IMR-90 (cell line): ENCODE data around the gene CFAP58. TPM values are rescaled to one million over a fixed set of nuclear protein-coding genes. Genes with fewer than 3 reads are reported as not detected.

Experiments used
- ATAC-seq: fragments of 200-7000 bp; cut with Tn5 transposase; 2 replicates; pipeline ENCODE4 v1.9.1; 2020; ENCODE audit warnings: low read depth, mild to moderate bottlenecking, moderate library complexity
- BruUV-seq: library from RNA; stranded (reverse); fragments of 400-500 nt; replicated peaks from 2 replicates; lab custom pipeline; 2021; lab: Mats Ljungman, UMichigan
- CTCF ChIA-PET: fragments of 300-600 bp; formaldehyde crosslinking; extraction: SDS; loops from one replicate; lab custom pipeline; 2021; ENCODE audit warnings: antibody characterized with exemption; lab: Yijun Ruan, JAX
- POLR2A ChIA-PET: fragments of 300-600 bp; sonication (Branson Sonifier 250); formaldehyde crosslinking; loops from one replicate; lab custom pipeline; 2022; ENCODE audit warnings: antibody characterized with exemption; ENCODE audit not compliant: unreplicated experiment; lab: Charles Lee
- DNase-seq: peaks from one replicate; pipeline ENCODE4 v3.0.0; 2013
- H2AFZ ChIP-seq: replicated peaks from 2 replicates; pipeline ENCODE3; 2013; ENCODE audit warnings: low read length, mild to moderate bottlenecking; ENCODE audit not compliant: poor library complexity
- H2AK5ac ChIP-seq: 2 replicates; pipeline ENCODE4 v1.6.1; 2013; ENCODE audit warnings: low read depth, low read length, inconsistent platforms
- H2AK9ac ChIP-seq: replicated peaks from 2 replicates; pipeline ENCODE3; 2013; ENCODE audit warnings: mild to moderate bottlenecking, low read depth, low read length, moderate library complexity; ENCODE audit not compliant: poor library complexity
- H2BK120ac ChIP-seq: 2 replicates; pipeline ENCODE4 v1.6.1; 2013; ENCODE audit warnings: low read depth, low read length, inconsistent platforms
- H2BK15ac ChIP-seq: 3 replicates; pipeline ENCODE4 v1.6.1; 2013; ENCODE audit warnings: low read depth, low read length, inconsistent platforms
- H2BK20ac ChIP-seq: 2 replicates; pipeline ENCODE4 v1.6.1; 2013; ENCODE audit warnings: low read depth, mild to moderate bottlenecking, inconsistent platforms, low read length, moderate library complexity
- H2BK5ac ChIP-seq: 2 replicates; pipeline ENCODE4 v1.6.1; 2013; ENCODE audit warnings: mild to moderate bottlenecking, low read depth, low read length, inconsistent platforms; ENCODE audit not compliant: poor library complexity, severe bottlenecking
- H3K14ac ChIP-seq: replicated peaks from 2 replicates; pipeline ENCODE4 v1.6.1; 2013; ENCODE audit warnings: low read depth, low read length, inconsistent platforms
- H3K18ac ChIP-seq: 2 replicates; pipeline ENCODE4 v1.6.1; 2013; ENCODE audit warnings: low read depth, low read length, control low read depth
- H3K23ac ChIP-seq: 2 replicates; pipeline ENCODE4 v1.6.1; 2013; ENCODE audit warnings: low read depth, low read length, inconsistent platforms
- H3K27ac ChIP-seq: 2 replicates; pipeline ENCODE4 v1.5.1; 2013; ENCODE audit warnings: mild to moderate bottlenecking, control low read depth, low read length; ENCODE audit not compliant: insufficient read depth
- H3K27me3 ChIP-seq: 2 replicates; pipeline ENCODE4 v1.6.1; 2013; ENCODE audit warnings: low read length; ENCODE audit not compliant: control insufficient read depth, insufficient read depth
- H3K36me3 ChIP-seq: 2 replicates; pipeline ENCODE4 v1.6.1; 2013; ENCODE audit warnings: low read length, mixed read lengths; ENCODE audit not compliant: control insufficient read depth, insufficient read depth
- H3K4ac ChIP-seq: 2 replicates; pipeline ENCODE4 v1.6.1; 2013; ENCODE audit warnings: low read depth, low read length, inconsistent platforms
- H3K4me1 ChIP-seq: 2 replicates; pipeline ENCODE4 v1.6.1; 2013; ENCODE audit warnings: low read length, mixed read lengths; ENCODE audit not compliant: control insufficient read depth, insufficient read depth
- H3K4me2 ChIP-seq: 2 replicates; pipeline ENCODE4 v1.6.1; 2013; ENCODE audit warnings: low read depth, mild to moderate bottlenecking, control low read depth, low read length, moderate library complexity
- H3K4me3 ChIP-seq: 2 replicates; pipeline ENCODE4 v1.5.1; 2013; ENCODE audit warnings: low read depth, mild to moderate bottlenecking, control low read depth, low read length, moderate library complexity; ENCODE audit not compliant: insufficient read depth
- H3K56ac ChIP-seq: 2 replicates; pipeline ENCODE4 v1.6.1; 2013; ENCODE audit warnings: low read length, inconsistent platforms; ENCODE audit not compliant: insufficient read depth; ENCODE audit errors: extremely low read depth
- H3K79me1 ChIP-seq, 2 experiments: 2 replicates each; pipeline ENCODE4 v1.6.1; 2013; ENCODE audit warnings: low read length in 2 of 2, inconsistent platforms in 1 of 2, low read depth in 1 of 2
- H3K9ac ChIP-seq: 2 replicates; pipeline ENCODE4 v1.6.1; 2013; ENCODE audit warnings: low read depth, low read length, control low read depth
- H3K9me1 ChIP-seq: 2 replicates; pipeline ENCODE4 v1.6.1; 2013; ENCODE audit warnings: low read length, inconsistent platforms; ENCODE audit not compliant: insufficient read depth
- H3K9me3 ChIP-seq: 2 replicates; pipeline ENCODE4 v1.6.1; 2013; ENCODE audit warnings: low read length; ENCODE audit not compliant: control insufficient read depth, insufficient read depth
- H4K20me1 ChIP-seq: 2 replicates; pipeline ENCODE4 v1.6.1; 2013; ENCODE audit warnings: low read length, inconsistent platforms; ENCODE audit not compliant: insufficient read depth
- H4K5ac ChIP-seq: 2 replicates; pipeline ENCODE4 v1.6.1; 2013; ENCODE audit warnings: mild to moderate bottlenecking, low read depth, low read length, control low read depth
- H4K8ac ChIP-seq, 2 experiments: 2 replicates each; pipeline ENCODE4 v1.6.1; 2013; ENCODE audit warnings: low read depth in 2 of 2, low read length in 2 of 2, control low read depth in 1 of 2, inconsistent platforms in 1 of 2
- H4K91ac ChIP-seq: 2 replicates; pipeline ENCODE4 v1.6.1; 2013; ENCODE audit warnings: low read depth, low read length, inconsistent platforms; ENCODE audit not compliant: insufficient read depth
- CHD1 ChIP-seq: IDR thresholded peaks from 2 replicates; pipeline ENCODE4 v1.6.1; 2012; ENCODE audit warnings: low read depth, low read length, improper control_type of control experiment
- NFE2L2 ChIP-seq: fragments of 150-350 bp; IDR thresholded peaks from 2 replicates; pipeline ENCODE4 v1.6.1; 2016; ENCODE audit warnings: low read depth, mild to moderate bottlenecking, low read length
- WGBS, 2 experiments: methylation state at CpG; one replicate each; pipeline versions ENCODE4 v1.1.5 to v1.1.7; 2013; ENCODE audit warnings: missing lambda C conversion rate in 2 of 2; ENCODE audit not compliant: insufficient read length in 1 of 2; ENCODE audit errors: extremely low coverage in 2 of 2; 5-methylcytosine and 5-hydroxymethylcytosine counted together
- dilution Hi-C: fragments of 300-500 bp; cut with HindIII; formaldehyde crosslinking; loops from one replicate; pipeline ENCODE4 v1.14.3; 2018; ENCODE audit warnings: low sequenced_read_pairs; ENCODE audit not compliant: unreplicated experiment
- in situ Hi-C: fragments of 300-500 bp; cut with MboI; formaldehyde crosslinking; loops from 3 replicates; pipeline ENCODE4 v1.14.3; 2019; ENCODE audit warnings: low sequenced_read_pairs, inconsistent platforms, mixed read lengths
- intact Hi-C: fragments of 100-400 bp; cut with micrococcal nuclease; formaldehyde crosslinking; loops from 2 replicates; pipeline ENCODE4 v1.10.0; 2022
- polyA plus RNA-seq, 3 experiments: library from polyadenylated mRNA; depleted of rRNA; stranded (reverse); fragments of >200 nt; gene quantifications; 2 replicates each; pipeline ENCODE4 v1.2.3, GENCODE V29; 2012; ENCODE audit warnings: low replicate concordance in 1 of 3
- total RNA-seq: library from RNA; depleted of rRNA; stranded (reverse); fragments of >200 nt; gene quantifications from 2 replicates; pipeline ENCODE4 v1.2.3, GENCODE V29; 2012

Gene CFAP58
- total and polyA plus RNA-seq, 2 of the 4 experiments (the other 2 are of a cell fraction), result 0.36 to 0.72 TPM

DNA sequence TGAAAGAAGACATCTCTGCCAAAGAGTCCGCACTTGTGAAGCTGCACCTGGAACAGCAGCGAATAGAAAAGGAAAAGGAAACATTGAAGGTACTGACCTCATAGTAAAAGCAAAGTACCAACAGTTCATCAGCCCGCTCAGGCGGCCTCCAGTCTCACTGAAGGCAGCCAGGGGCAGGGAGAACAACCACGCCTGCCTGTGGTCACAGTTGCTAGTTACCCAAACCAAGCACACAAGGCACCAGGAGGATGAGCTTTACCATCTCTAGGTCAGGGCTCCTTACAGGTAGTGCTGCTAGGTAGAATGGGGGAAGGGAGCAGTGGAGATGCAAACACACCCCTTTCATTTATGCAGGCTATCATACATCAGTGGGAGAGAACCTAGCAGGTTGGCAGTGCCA, 39.8 kb downstream of the CFAP58 start:
- Histone ChIP-seq H3K36me3 (no peaks in the 10 kb centered on the region), H2AK5ac (no peak overlapping the region), H3K4me2 (no peak overlapping the region), H4K91ac (no peak overlapping the region), H4K20me1 (no peaks in the 10 kb centered on the region), H3K4ac (no peak overlapping the region), H3K23ac (no peak overlapping the region), H3K79me1 (no peaks in the 10 kb centered on the region), H3K27me3 (no peaks in the 10 kb centered on the region; the same call in none of the 2 replicates), H3K56ac (no peak overlapping the region), H3K18ac (no peak overlapping the region), H3K27ac (no peak overlapping the region), H2BK120ac (no peak overlapping the region), H4K8ac (no peak overlapping the region), H3K9me3 (no peaks in the 10 kb centered on the region), H3K4me1 (no peaks in the 10 kb centered on the region), H2BK5ac (no peak overlapping the region), H2BK15ac (no peak overlapping the region), H3K9me1 (no peaks in the 10 kb centered on the region), H2AFZ (no peak overlapping the region), H4K5ac (no peak overlapping the region), H3K14ac (no peak overlapping the region), H2BK20ac (no peak overlapping the region), H3K9ac (no peak overlapping the region), H3K4me3 (no peak overlapping the region), H2AK9ac (no peak overlapping the region)
- dilution Hi-C loops (no loop called here), in situ Hi-C loops (no loop called here), intact Hi-C loops (no loop called here)
- ATAC-seq (no peak), DNase-seq (no peak)
- ChIA-PET CTCF (no interaction called here), POLR2A (no interaction called here)
- no peak for TF ChIP-seq CHD1
- TF ChIP-seq NFE2L2, result no peak
- no CpG with 5 or more reads among the region's 5 CpGs for WGBS, 2 experiments
- BruUV-seq, result no TSS peak
